Measurements from ENCODE around the gene ITPR1. TPM values are rescaled to one million over a fixed set of nuclear protein-coding genes. Genes with fewer than 3 reads are reported as not detected.

Gene ITPR1
- total RNA-seq, 1 donor from 2014 or later = 143 TPM

DNA sequence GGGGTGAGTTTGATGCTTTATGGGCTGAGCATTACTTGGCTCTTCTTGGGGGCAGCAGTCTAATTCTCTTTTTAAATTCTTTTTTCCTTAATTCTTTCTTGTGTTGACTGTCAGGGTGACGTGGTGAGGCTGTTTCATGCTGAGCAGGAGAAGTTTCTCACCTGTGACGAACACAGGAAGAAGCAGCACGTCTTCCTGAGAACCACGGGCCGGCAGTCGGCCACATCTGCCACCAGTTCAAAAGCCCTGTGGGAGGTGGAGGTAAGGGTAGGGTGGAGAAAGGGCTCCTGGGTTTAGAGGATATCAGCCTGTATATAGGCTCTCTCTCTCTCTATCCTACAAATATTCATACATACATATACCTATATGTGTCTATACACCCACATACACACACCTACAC is 152.3 kb downstream of the ITPR1 start:
- Mint-ChIP-seq H3K4me3 (no peak overlapping the region), H3K27me3 (no peaks in the 10 kb centered on the region), H3K36me3 (ENCODE audit: low read depth) (peaks cover 96% of the 10 kb centered on the region), H3K27ac (no peak overlapping the region), H3K4me1 (no peaks in the 10 kb centered on the region), H3K9me3 (no peaks in the 10 kb centered on the region)
- no peak for DNase-seq
- no peak for ATAC-seq (ENCODE audit: low read depth)
- intact Hi-C loops (cut with micrococcal nuclease) = no loop called here
- POLR2A ChIA-PET = no interaction called here
- TF ChIP-seq, protein P1, sequence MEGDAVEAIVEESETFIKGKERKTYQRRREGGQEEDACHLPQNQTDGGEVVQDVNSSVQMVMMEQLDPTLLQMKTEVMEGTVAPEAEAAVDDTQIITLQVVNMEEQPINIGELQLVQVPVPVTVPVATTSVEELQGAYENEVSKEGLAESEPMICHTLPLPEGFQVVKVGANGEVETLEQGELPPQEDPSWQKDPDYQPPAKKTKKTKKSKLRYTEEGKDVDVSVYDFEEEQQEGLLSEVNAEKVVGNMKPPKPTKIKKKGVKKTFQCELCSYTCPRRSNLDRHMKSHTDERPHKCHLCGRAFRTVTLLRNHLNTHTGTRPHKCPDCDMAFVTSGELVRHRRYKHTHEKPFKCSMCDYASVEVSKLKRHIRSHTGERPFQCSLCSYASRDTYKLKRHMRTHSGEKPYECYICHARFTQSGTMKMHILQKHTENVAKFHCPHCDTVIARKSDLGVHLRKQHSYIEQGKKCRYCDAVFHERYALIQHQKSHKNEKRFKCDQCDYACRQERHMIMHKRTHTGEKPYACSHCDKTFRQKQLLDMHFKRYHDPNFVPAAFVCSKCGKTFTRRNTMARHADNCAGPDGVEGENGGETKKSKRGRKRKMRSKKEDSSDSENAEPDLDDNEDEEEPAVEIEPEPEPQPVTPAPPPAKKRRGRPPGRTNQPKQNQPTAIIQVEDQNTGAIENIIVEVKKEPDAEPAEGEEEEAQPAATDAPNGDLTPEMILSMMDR (IDR thresholded peaks at IDR 0.05) = no peak
- CTCF ChIA-PET = no interaction called here

- ChIA-PET POLR2A (no interaction called here), CTCF (no interaction called here)
- Mint-ChIP-seq H3K4me3 (no peak overlapping the region), H3K27ac (no peak overlapping the region), H3K27me3 (no peaks in the 10 kb centered on the region), H3K4me1 (no peaks in the 10 kb centered on the region), H3K36me3 (ENCODE audit: low read depth) (peaks cover 97% of the 10 kb centered on the region), H3K9me3 (no peaks in the 10 kb centered on the region)
- DNase-seq (no peak), ATAC-seq (ENCODE audit: low read depth) (no peak)
- TF ChIP-seq, protein P1 (IDR thresholded peaks at IDR 0.05) = no peak
- intact Hi-C loops (cut with micrococcal nuclease) = no loop called here
These were observed 154.3 kb downstream of the ITPR1 start for GRCh38 chr3:4647411-4647810.

GRCh38 chr3:4655145-4656045 is 162.2 kb downstream of the ITPR1 start:
- intact Hi-C loops (cut with micrococcal nuclease) = no loop called here
- Mint-ChIP-seq H3K4me3 (no peak overlapping the region), H3K36me3 (ENCODE audit: low read depth) (peaks cover 89% of the 10 kb centered on the region), H3K9me3 (no peaks in the 10 kb centered on the region), H3K27me3 (no peaks in the 10 kb centered on the region), H3K27ac (no peak overlapping the region), H3K4me1 (no peaks in the 10 kb centered on the region)
- TF ChIP-seq, protein P1 (IDR thresholded peaks at IDR 0.05) = no peak
- ChIA-PET CTCF (no interaction called here), POLR2A (no interaction called here)
- ATAC-seq (ENCODE audit: low read depth) (no peak), DNase-seq (no peak)

DNA sequence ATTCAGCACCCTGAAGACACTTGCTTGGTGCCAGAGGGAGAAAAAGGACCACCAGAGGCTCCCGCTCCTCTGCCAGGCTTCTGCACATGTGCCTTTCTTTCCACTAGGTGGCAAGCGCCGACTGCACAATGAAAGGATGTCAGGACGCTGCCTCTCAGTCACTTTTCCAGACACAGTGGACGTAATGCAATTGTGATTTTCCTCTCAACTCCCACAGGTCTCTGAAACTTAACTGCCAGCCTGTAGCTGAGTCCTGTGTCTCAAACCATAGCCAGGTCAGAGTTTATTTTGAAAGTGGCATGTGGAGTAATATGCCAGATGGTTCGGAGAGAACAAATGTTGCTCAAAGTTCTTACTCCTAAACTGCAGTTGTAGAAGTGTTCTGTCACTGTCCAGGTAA is 162.9 kb downstream of the ITPR1 start:
- Mint-ChIP-seq H3K36me3 (ENCODE audit: low read depth) (peaks cover 86% of the 10 kb centered on the region), H3K9me3 (no peaks in the 10 kb centered on the region), H3K4me3 (no peak overlapping the region), H3K27me3 (no peaks in the 10 kb centered on the region), H3K27ac (no peak overlapping the region), H3K4me1 (no peaks in the 10 kb centered on the region)
- CTCF ChIA-PET = no interaction called here
- DNase-seq (no peak), ATAC-seq (ENCODE audit: low read depth) (no peak)
- POLR2A ChIA-PET = no interaction called here
- intact Hi-C loops (cut with micrococcal nuclease) = no loop called here
- TF ChIP-seq, protein P1 (IDR thresholded peaks at IDR 0.05) = no peak

DNA sequence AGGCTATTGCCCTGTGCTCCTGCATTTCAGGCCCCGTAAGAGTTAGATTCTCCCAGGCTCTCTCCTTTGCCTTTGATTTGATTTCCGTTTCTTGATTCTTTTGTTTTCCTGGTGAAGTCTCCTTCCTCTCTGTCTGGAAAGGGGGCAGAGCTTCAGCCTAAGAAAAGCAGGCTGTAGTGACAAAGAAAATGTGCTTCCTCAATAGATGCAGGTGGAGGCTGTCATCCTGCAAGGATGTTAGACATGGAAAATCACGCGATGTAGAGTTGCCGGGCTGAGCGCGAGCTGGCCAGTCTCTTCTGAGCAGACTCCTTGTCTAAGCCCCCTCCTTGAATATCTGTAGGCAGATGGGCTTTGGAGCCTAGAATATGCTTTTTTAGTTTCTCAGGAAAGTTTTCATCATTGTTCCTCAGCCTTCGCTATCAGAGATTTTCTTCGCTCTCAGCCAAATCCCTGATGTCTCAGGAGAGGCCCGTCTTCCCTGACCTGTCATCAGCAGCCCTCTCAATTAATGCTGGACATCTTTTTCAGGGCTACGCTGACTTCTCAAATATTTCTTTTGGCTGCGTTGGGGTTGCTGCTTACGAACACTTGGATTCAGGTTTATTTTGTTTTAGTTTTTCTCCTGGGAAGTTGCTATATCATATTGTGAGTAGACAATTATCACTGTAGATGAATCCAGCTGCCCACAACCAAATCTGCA is 163.6 kb downstream of the ITPR1 start:
- H3K27ac Mint-ChIP-seq = no peak overlapping the region
- no peak for ATAC-seq (ENCODE audit: low read depth)
- intact Hi-C loops (cut with micrococcal nuclease) = no loop called here
- POLR2A ChIA-PET = no interaction called here
- DNase-seq = no peak
- CTCF ChIA-PET = interaction anchor here (0.7 kb wide), 1 partner anchor 365 kb away, joined by 5 read pairs; no protein-coding TSS in a partner anchor
- no peaks in the 10 kb centered on the region for H3K4me1 Mint-ChIP-seq
- no peaks in the 10 kb centered on the region for H3K27me3 Mint-ChIP-seq
- TF ChIP-seq, protein P1 (IDR thresholded peaks at IDR 0.05) = no peak
- H3K36me3 Mint-ChIP-seq (ENCODE audit: low read depth) = peaks cover 86% of the 10 kb centered on the region
- no peak overlapping the region for H3K4me3 Mint-ChIP-seq
- no peaks in the 10 kb centered on the region for H3K9me3 Mint-ChIP-seq

All from activated B cell treated with CpG ODN at 0.5 μM for 24 hours (primary cell).